Stimulated activated CD8-positive, alpha-beta memory T cell treated with anti-CD3 and anti-CD28 coated beads, Interleukin-15, amount 100 ng/mL, for 1 hour (primary cell): ENCODE results near the gene CWC27.

Source experiments
- DNase-seq: peaks from one replicate; pipeline ENCODE4 v3.0.0-alpha.2; 2020; ENCODE audit warnings: low read depth

The CWC27 gene, protein sequence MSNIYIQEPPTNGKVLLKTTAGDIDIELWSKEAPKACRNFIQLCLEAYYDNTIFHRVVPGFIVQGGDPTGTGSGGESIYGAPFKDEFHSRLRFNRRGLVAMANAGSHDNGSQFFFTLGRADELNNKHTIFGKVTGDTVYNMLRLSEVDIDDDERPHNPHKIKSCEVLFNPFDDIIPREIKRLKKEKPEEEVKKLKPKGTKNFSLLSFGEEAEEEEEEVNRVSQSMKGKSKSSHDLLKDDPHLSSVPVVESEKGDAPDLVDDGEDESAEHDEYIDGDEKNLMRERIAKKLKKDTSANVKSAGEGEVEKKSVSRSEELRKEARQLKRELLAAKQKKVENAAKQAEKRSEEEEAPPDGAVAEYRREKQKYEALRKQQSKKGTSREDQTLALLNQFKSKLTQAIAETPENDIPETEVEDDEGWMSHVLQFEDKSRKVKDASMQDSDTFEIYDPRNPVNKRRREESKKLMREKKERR

DNA sequence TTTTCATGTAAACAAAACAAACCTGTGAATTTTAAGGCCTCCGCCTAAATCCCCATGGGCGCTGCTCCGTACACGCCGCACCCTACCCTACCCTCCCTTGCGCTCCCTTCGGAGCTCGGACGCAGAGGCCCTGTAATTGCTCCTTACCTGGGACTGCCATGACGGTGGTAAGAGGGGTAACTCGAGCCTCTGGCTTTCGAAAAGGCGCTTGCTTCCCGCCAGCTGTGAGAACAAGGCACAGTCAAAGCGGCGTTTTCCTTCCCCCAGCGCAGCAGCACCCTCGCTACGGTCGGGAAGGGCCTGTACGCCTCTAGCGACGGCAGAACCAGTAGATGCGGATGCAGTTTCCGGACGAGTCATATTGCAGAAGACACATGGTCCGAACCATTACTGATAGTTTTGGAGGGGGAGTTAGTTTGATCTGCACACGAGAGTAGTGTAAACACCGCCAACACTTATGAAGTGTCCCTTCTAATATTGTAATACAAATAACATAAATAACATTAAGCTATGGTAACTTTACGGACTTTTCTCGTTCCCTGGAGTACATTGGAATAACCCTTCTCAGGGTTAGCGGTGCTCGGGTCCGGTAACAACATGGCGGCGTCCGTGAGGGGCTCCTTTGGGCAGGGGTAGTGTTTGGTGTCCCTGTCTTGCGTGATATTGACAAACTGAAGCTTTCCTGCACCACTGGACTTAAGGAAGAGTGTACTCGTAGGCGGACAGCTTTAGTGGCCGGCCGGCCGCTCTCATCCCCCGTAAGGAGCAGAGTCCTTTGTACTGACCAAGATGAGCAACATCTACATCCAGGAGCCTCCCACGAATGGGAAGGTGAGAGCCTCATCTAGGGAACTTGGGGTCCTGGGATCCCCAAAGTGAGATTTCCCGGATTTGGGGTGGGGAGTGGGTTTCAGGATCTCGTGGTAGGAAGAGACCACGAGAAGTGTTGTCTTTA is at the start of gene CWC27, which contains the start of gene SREK1IP1:
Gene CWC27 (plus strand): TSS at position 573 of the 955 bp plus-strand sequence. CDS start 217 bp downstream, at position 790.
Gene SREK1IP1 (minus strand): TSS at position 334 of the 955 bp plus-strand sequence. CDS start 174 bp downstream, at position 160.
- DNase-seq = peak; percentile 56

DNA sequence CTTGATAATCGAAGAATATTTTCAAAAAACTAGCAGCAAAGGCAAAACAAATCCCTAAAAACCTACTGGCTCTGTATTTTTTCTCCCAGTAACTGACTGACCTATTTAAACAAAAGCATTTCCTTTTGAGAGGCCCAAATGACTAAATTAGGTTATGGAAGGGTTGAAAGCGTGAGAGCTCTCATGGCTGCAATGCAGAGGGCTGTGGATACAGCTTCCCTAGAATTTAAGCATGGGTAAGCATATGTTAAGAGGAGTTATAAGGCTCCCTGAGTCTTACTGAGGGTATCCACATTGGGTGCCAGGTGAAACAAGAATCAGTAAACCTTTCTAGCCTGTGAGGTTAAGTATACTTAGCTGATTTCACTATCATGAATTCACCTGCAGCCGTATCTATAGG is 46.1 kb upstream of the CWC27 start:
- no peak for DNase-seq

DNA sequence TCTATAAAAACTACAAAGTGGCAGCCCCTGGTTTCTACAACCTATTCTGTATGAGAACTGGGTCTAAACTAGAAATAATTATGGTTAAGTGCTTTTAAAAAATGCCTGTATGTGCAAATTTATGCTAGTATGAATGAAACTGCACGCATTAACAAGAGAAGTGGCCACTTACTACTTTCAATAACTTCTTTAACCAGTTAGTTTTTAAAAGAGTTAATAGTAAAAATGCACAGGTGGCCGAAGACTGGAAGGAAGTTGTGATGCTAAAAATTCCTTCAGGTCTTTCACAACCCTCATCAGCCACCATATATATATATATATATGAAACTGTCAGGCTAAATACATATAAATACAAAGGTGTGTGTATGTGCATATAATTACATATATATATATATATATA is 41.6 kb upstream of the CWC27 start:
- DNase-seq = no peak

DNA sequence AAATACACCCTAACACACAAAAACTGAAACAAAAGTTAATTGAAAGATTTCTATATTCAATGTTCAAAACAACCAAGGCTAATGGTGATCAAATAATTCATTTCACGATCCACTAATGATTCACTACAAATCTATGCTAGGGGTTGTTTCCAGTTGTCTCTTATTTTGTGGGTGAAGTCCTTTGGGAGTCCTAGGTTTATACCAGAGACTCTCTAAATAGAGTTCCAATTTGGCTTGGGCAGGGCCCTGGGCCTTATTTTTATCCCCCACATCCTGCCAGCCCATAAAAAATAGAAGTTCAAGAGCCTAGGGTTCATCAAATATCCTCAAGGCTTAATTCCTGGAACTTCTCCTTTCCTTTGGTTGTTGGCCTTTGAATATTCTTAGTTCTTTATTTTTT is 26.3 kb upstream of the CWC27 start:
- DNase-seq = no peak

DNA sequence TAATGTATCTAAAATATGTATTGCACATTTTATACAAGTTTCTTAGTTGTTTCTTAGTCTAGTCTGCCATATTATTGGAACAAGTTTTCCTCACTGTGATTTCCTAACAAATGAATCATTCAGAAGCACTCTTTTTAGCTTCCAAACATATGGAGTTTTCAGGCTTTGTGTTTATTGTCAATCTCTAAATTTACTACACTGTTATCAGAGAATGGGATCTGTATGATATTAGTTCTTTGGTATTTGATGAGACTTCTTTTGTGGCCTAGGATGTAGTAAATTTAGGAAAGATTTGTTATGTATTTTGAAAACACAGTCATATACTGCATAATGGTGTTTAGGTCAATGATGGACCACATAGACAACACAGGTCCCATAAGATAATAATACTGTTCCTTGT is 25.9 kb upstream of the CWC27 start:
- DNase-seq = no peak

DNA sequence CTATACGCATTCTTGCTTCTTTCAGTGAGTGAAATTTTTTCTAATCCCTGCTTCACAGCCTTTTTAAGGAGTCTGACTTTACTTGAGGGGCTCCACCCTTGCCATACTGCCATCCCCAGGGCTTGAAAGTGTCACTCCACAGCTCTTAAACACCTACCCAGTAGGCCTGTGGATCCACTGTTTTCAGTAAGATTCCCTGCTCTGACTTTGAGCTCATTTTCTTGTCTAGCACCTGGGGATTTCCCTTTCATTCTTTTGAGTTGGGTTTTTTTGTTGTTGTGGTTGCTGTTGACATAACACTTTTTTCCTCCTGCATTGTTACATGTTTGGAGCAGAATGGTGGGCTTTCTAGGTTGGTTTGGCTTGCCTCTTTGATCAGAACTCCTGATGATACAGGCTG is 23.8 kb upstream of the CWC27 start:
- DNase-seq = no peak

DNA sequence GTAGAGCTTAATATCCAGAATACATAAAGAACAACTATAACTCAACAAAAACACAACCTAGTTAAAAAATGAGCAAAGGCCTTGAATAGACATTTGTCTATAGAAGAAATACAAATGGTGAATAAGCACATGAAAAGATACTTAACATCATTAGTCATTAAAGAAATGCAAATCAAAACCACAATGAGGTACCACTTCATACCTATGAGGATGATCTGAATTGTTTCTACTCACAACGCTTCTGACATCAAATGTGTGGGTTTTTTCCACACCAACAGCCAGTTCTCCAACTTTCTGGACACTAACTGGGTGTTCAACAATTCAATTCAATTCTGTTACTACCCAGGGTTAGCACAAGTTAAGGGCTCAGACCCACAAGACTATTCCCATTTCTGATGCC is 22.3 kb upstream of the CWC27 start:
- DNase-seq = no peak

DNA sequence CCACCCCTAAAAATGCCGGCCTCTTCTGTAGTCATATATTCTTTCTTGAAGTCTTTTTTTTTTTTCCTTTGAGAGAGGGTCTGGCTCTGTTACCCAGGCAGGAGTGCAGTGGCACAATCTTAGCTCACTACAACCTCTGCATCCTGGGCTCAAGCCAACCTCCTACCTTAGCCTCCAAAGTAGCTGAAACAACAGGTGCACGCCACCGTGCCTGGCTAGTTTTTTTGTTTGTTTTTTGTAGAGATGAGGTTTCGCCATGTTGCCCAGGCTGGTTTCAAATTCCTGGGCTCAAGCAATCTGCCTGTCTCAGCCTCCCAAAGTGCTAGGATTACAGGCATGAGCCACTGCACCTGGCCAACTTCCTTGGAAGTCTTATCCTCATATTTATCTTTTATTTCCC is 19.3 kb upstream of the CWC27 start:
- no peak for DNase-seq

DNA sequence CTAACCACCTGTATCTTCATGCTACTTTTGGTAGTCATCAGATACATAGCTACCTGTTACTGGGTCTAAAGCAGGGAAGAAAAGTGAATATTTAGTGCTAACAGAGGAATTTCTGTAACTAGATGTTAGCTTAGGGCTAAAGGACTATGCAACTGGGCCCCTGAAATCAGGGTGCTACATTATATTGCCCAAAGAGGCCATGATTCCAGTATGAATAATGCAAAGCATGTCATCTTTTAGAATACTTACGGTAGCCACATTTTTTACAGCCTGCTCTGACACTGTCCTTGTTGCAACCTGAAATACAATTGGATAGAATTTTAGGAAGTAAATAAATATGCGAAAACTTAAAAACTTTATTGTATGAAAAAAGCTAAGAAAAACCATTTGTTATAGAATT is 14.7 kb upstream of the CWC27 start:
- no peak for DNase-seq

DNA sequence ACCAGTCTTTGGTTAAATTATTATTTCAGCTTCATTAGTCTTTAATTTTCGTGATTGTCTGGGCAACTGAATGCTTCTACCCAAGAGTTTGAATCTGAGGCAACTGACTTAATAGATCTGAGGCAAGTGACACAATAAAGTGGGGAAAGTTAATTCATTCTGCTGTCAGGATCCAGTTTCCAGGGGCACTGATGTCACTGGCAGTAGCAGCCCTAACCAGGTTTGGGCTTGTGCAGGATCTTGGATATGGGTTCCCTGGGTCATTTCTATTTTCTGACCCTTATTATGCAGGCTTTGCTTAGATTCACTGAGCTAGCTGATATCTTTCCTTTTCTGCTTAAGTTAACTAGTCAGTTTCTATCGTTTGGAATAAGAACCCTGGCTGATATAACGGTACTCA is 9.8 kb upstream of the CWC27 start:
- DNase-seq = no peak

DNA sequence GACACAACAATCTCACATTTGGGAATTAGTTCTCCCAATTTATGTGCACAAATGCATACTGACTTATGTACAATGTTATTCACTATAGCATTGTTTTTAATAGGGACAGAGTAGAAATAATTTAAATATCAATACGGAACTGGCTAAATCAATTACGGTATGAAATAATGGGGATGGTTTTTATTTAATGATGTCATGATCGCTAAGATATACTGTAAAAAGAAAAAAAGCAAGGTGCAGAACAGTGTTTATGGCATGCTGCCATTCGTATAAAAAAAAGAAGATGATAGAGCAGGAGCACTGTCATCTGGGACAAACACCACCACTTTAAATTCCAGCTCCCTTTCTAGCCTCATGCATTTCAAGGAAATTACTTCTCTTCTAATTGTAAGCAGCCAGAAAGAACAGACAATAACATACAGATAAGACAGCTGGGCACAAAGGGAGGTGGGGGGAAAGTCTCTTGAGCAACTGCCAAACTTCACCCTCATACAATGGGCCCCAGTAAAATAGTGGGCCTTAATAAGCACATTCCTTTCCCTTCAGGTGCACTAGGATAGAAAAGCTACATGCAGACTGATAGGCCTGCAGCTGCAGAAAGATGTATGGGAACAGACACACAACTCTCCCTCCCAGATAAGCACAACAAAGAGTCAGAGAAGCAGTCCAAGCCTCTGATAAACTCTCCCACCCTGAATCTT is 8.6 kb upstream of the CWC27 start:
- no peak for DNase-seq

DNA sequence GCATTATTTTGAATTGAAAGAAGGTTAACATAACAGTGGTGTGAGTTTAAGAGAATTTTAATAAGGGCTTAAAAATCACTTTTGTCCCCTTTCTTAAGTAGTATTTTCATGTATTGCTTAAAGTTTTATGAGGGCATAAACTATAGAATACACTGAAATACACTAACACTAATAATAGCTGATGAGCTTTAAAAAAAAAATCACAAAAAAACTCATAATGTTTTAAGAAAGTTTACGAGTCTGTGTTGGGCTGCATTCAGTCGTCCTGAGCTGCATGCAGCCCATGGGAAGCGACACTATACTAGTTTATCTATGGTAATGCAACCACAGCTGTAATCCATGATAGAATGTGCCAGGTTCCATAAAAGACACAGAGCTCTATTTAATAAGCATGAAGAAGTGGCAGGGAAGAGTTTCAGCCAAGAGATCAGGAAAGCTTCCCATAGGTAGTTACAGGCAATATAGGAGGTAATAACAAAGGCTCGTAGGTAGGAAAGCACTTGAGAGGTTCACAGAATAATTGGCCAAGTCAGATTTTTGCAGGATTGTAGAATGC is 4.7 kb upstream of the CWC27 start:
- DNase-seq = no peak

DNA sequence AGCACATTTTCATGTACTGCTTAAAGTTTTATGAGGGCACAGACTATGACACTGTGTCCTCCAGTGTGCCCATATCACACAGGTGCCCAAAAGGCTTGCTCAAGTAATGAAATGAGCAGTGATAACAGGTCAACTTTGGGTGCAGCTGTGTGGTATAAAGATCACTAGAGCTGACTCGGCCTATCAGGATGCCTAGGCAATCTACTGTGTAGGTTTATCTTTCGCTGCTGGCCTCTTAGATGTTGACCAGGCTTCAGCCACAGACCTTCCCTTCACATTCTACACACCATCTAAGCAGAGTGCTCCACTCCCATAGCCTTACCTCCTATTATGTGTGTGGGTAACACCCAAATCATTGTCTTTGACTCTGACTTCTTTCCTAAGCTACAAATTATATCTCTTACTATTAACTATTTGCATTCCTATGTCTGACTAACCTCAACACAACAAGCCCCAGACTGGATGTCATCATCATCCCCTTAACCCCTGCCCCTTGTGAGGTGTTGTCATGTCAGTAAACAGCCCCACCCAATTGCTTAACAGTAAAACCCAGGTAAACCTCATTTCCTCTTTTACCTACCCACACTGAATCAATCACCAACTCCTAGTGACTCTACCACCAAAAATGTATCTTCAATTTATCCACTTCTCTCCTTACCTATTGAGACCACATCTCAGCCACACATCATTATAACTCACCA is 2.8 kb upstream of the CWC27 start:
- DNase-seq = no peak

DNA sequence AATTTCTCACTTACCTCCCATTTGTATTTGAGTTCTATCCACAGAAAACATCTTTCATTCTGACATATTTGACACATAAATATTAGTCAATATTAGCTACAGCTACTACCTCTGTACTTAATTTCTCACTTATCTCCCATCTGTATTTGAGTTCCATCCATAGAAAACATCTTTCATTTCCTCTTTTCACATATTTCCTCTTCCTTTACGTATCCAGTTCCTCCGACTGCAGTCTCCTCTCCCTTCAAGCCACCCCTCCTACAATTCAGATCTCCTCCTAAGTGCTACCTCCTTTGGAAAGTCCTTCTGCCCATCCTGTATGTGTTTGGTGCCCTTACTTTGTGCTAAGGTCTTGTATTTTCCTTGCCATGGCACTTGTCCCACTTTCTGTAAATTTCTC is 1.8 kb upstream of the CWC27 start:
- no peak for DNase-seq

DNA sequence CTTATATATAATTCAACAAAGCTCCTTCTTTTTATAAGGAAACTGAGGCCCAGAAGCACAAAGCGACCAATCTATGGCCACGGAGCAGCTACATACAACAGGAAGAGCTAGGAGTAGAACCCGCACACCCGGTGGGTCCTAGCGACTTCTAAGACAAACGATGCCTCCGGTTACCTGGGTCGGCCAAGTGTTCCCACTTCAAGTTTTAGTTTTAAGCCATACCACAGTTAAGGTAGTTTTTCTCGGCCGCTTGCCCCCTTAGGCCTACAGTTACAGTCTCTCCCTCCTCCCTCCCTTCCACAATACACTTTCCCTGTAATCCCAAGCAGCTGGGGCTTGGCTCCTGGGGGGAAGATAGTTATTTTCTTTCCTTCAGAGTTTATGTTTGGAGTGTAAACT is 772 bp upstream of the CWC27 start:
- no peak for DNase-seq

DNA sequence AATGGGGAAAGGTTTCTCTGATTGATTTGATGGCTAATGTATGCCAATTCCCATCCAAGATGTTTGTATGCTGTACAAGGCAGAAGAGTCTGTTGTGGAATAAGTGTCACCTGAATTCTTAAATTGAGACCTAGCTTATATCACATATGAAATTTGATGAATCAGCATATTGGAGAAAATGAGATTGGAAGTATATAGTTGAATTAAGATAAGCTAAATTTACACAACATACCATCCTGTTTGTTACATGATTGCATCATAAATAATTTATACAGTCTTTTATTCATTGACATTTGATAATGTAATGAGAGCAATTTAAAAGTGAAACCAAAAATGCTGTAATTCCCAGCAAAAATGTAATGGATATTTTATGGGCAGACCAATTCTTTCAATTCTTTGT is 1.1 kb downstream of the CWC27 start:
- no peak for DNase-seq

DNA sequence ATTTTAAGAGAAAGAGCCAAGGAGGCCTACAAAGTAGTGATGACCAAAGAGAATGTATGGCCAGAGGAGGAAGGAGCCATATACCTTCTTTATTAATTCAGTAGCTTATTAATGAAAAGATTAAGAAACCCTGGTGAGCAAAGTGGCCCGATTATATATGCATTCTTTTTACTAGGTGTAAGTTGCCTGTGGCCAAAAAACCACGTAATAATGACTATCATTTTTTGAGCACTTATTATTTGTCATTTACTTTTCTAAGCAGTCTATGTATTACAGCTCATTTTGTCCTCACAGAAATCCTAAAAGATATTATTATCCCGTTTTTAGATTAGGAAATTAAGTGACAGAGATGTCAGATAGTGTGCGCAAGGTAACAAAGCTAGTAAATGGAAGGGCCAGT is 3.0 kb downstream of the CWC27 start:
- no peak for DNase-seq

DNA sequence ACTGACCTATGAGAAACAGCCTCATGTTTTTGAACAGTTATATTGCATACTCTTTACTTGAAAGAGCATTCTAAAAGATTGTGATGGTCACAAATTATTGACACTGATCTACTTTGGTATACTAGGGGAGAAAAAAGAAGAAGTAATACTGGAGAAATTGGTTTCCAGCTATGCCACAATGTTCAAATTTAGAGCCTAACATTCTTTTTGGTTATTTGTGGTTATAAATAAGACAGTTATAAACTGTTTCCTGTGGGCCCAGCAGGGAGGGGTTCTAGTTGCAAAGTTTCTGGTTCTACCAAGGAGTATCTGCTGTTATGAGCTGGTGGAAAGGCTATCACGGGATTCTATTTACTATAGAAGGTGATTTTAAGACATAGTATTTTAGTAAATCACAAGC is 4.8 kb downstream of the CWC27 start:
- no peak for DNase-seq

DNA sequence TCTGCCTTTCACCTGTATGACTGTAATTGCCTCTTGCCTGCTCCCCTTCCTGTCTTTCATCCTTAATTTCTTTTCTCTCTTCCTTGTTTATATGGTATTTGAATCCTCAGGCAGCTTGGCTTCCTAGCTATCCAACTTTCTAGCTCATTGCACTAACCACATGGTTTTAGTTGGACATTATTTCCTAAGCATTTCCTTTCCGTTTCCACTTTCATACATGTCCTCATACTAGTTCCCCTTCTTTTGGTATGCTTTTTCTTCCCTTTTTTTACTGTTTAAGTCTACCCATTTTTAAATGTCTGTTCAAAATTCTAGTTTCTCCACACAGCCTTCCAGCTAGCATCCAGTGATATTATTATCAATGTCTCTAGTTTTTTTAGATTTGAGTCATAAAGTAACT is 6.6 kb downstream of the CWC27 start:
- no peak for DNase-seq

DNA sequence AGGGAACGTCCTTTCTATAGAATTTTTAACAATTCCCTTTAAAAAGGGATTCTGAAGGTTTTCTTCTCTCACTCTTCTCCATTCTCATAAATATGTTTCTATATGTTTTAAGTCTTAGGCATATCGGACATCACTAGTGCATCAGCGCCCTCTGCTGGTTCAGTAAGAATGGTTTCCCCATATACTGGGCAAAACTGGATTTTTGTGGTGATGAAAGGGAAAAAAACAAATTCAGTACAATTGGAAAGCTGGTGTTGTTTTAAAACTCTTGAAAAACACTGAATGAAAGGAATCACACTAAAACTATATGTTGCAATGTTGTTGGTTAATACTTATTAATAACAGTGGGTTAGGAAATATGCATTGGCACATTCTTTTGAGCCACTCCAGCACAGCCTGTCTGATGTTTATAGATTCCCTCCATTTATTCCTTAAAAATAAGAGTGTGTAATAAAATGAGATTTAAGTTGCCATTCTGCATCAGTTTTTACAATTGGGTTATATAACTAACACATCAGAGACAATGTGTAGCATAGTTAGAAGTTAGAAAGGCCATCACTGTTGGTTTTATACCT is 15.8 kb downstream of the CWC27 start:
- peak; percentile 51 for DNase-seq

DNA sequence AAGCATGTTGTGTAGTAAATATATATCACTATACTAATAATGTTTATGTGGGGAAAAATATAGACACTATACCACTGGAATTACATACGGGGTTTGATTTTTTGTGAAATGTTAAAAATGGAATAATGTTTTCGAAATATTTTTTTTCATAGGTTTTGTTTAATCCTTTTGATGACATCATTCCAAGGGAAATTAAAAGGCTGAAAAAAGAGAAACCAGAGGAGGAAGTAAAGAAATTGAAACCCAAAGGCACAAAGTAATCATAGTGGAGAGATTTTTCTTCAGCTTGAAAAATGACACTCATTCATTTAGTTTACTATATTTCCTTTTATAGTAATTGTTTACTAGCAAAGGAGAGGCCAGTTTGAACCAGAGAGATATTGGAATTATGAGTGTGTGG is 17.6 kb downstream of the CWC27 start:
- DNase-seq = no peak
